Panc1 (cell line): ENCODE data around the gene PSMA5. TPM values are rescaled to one million over a fixed set of nuclear protein-coding genes. Genes with fewer than 3 reads are reported as not detected.

Experiments
- ATAC-seq: fragments of 200-7000 bp; cut with Tn5 transposase; 2 replicates; pipeline ENCODE4 v1.9.1; 2020; ENCODE audit warnings: mild to moderate bottlenecking, moderate library complexity
- BruUV-seq: library from RNA; stranded (reverse); fragments of 400-500 nt; replicated peaks from 2 replicates; lab custom pipeline; 2021; lab: Mats Ljungman, UMichigan
- CTCF ChIA-PET: fragments of 300-600 bp; sonication (Branson Sonifier 250); formaldehyde crosslinking; loops from one replicate; lab custom pipeline; 2022; ENCODE audit warnings: antibody characterized with exemption; lab: Charles Lee
- POLR2A ChIA-PET: fragments of 300-600 bp; sonication (Branson Sonifier 250); formaldehyde crosslinking; loops from one replicate; lab custom pipeline; 2022; ENCODE audit warnings: antibody characterized with exemption; lab: Charles Lee
- DNase-seq: peaks from one replicate; pipeline ENCODE4 v3.0.0-alpha.2; 2010; ENCODE audit warnings: low read depth, low spot score
- H3K27ac ChIP-seq: 2 replicates; pipeline ENCODE4 v1.5.1; 2011; ENCODE audit warnings: mild to moderate bottlenecking, low read length, inconsistent platforms
- H3K27me3 ChIP-seq: fragments of 200-500 bp; sonication (Bioruptor generic); 2 replicates; pipeline ENCODE4 v1.6.0; 2014; ENCODE audit warnings: low read length, inconsistent platforms; ENCODE audit not compliant: control insufficient read depth, insufficient read depth
- H3K36me3 ChIP-seq: fragments of 200-500 bp; sonication (Bioruptor generic); 2 replicates; pipeline ENCODE4 v1.5.1; 2014; ENCODE audit warnings: inconsistent platforms, mild to moderate bottlenecking, low read length, moderate library complexity; ENCODE audit not compliant: control insufficient read depth, insufficient read depth
- H3K4me1 ChIP-seq: 2 replicates; pipeline ENCODE4 v1.5.1; 2011; ENCODE audit warnings: inconsistent platforms, mild to moderate bottlenecking, low read length, moderate library complexity; ENCODE audit not compliant: control insufficient read depth, insufficient read depth
- H3K4me3 ChIP-seq, 2 experiments: 2 replicates each; pipeline ENCODE4 v1.5.1; 2011 to 2012; ENCODE audit warnings: low read depth in 2 of 2, low read length in 2 of 2, mild to moderate bottlenecking in 2 of 2, inconsistent platforms in 1 of 2, moderate library complexity in 1 of 2
- H3K9me3 ChIP-seq: fragments of 200-500 bp; sonication (Bioruptor generic); 2 replicates; pipeline ENCODE4 v1.5.1; 2014; ENCODE audit warnings: low read depth, mild to moderate bottlenecking, inconsistent platforms, low read length, moderate library complexity; ENCODE audit not compliant: control insufficient read depth, insufficient read depth
- CTCF ChIP-seq: fragments of 450-650 bp; IDR thresholded peaks from 2 replicates; pipeline ENCODE4 v1.5.1; 2017; ENCODE audit warnings: mild to moderate bottlenecking
- POLR2AphosphoS5 ChIP-seq: IDR thresholded peaks from 2 replicates; pipeline ENCODE4 v1.6.1; 2012; ENCODE audit warnings: mild to moderate bottlenecking, low read depth, low read length, moderate library complexity
- SIN3A ChIP-seq: IDR thresholded peaks from 2 replicates; pipeline ENCODE4 v1.6.1; 2012; ENCODE audit warnings: low read depth, mild to moderate bottlenecking, low read length, moderate library complexity, borderline replicate concordance; ENCODE audit not compliant: insufficient read depth
- TCF7L2 ChIP-seq: IDR thresholded peaks from 2 replicates; pipeline ENCODE4 v1.6.1; 2011; ENCODE audit warnings: mild to moderate bottlenecking, low read depth, low read length, inconsistent platforms
- in situ Hi-C: cut with HindIII; loops from 2 replicates; pipeline ENCODE4 v1.10.0; 2016; ENCODE audit warnings: low sequenced_read_pairs, low pct_unique_long_range_greater_than_20kb
- intact Hi-C: fragments of 100-400 bp; cut with micrococcal nuclease; formaldehyde crosslinking; loops from one replicate; pipeline ENCODE4 v1.10.0; 2022; ENCODE audit not compliant: unreplicated experiment
- total RNA-seq: library from RNA; stranded (reverse); gene quantifications from one replicate; pipeline ENCODE4 v1.2.1, GENCODE V29; 2021; ENCODE audit not compliant: unreplicated experiment
- TF ChIP-seq, protein P1 (sequence below), 2 experiments: IDR thresholded peaks; 2 replicates each; pipeline ENCODE4 v1.6.1; 2011 to 2012; ENCODE audit warnings: low read depth in 2 of 2, control low read depth in 1 of 2, low read length in 1 of 2, mild to moderate bottlenecking in 1 of 2, moderate library complexity in 1 of 2; ENCODE audit not compliant: insufficient read depth in 1 of 2

The PSMA5 gene
- total RNA-seq, 1 experiment from 2014 or later, result 118 TPM

DNA sequence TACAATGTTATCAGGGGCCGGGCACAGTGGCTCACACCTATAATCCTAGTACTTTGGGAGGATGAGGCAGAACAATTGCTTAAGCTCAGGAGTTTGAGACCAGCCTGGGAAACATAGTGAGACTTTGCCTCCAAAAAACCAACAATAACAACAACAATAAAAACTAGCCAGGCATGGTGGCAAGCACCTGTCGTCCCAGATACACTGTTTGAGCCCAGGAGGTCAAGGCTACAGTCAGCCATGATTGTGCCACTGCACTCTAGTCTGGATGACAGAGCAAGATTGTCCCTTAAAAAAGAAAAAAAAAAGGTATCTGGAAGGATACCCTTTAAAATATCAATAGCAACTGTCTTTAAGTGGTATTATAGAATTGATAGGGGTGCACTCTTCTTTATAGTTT is 44.7 kb downstream of the PSMA5 start:
- Histone ChIP-seq H3K4me1 (no peaks in the 10 kb centered on the region; the same call in 1 of the 2 replicates), H3K27me3 (no peaks in the 10 kb centered on the region), H3K9me3 (no peaks in the 10 kb centered on the region), H3K36me3 (no peaks in the 10 kb centered on the region), H3K4me3 (no peak overlapping the region), H3K27ac (no peak overlapping the region)
- ATAC-seq (no peak), DNase-seq (no peak)
- no TSS peak for BruUV-seq
- intact Hi-C loops, result no loop called here
- in situ Hi-C loops, result no loop called here
- TF ChIP-seq, protein P1, sequence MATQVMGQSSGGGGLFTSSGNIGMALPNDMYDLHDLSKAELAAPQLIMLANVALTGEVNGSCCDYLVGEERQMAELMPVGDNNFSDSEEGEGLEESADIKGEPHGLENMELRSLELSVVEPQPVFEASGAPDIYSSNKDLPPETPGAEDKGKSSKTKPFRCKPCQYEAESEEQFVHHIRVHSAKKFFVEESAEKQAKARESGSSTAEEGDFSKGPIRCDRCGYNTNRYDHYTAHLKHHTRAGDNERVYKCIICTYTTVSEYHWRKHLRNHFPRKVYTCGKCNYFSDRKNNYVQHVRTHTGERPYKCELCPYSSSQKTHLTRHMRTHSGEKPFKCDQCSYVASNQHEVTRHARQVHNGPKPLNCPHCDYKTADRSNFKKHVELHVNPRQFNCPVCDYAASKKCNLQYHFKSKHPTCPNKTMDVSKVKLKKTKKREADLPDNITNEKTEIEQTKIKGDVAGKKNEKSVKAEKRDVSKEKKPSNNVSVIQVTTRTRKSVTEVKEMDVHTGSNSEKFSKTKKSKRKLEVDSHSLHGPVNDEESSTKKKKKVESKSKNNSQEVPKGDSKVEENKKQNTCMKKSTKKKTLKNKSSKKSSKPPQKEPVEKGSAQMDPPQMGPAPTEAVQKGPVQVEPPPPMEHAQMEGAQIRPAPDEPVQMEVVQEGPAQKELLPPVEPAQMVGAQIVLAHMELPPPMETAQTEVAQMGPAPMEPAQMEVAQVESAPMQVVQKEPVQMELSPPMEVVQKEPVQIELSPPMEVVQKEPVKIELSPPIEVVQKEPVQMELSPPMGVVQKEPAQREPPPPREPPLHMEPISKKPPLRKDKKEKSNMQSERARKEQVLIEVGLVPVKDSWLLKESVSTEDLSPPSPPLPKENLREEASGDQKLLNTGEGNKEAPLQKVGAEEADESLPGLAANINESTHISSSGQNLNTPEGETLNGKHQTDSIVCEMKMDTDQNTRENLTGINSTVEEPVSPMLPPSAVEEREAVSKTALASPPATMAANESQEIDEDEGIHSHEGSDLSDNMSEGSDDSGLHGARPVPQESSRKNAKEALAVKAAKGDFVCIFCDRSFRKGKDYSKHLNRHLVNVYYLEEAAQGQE (IDR thresholded peaks at IDR 0.05; ENCODE audit: insufficient read depth in 1 of 2, low read depth in 2 of 2, low read length in 1 of 2), result no peak
- TF ChIP-seq POLR2AphosphoS5, result no peak
- no peak for TF ChIP-seq TCF7L2
- no peak for TF ChIP-seq SIN3A
- POLR2A ChIA-PET, result no interaction called here
- CTCF ChIA-PET, result no interaction called here

DNA sequence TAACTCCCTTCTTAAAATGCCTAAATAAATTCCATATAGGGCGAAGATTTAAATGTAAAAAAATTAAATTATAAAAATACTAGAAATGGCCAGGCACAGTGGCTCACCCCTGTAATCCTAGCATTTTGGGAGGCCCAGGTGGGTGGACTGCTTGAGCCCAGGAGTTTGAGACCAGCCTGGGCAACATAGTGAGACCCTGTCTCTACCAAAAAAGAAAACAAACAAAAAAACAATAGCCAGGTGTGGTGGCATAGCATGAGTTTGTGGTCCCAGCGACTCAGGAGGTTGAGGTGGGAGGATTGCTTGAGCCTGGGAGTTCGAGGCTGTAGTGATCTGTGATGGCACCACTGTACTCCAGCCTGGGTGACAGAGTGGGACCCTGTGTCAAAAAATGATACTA is 46.3 kb downstream of the PSMA5 start:
- Histone ChIP-seq H3K27me3 (no peaks in the 10 kb centered on the region), H3K4me1 (no peaks in the 10 kb centered on the region; the same call in 1 of the 2 replicates), H3K4me3 (no peak overlapping the region), H3K27ac (no peak overlapping the region), H3K9me3 (no peaks in the 10 kb centered on the region), H3K36me3 (no peaks in the 10 kb centered on the region)
- CTCF ChIA-PET, result interaction anchor here (0.6 kb wide), 1 partner anchor 184 kb away, joined by 3 read pairs; no protein-coding TSS in a partner anchor
- no peak for TF ChIP-seq POLR2AphosphoS5
- TF ChIP-seq, protein P1 (IDR thresholded peaks at IDR 0.05; ENCODE audit: insufficient read depth in 1 of 2, low read depth in 2 of 2, low read length in 1 of 2), result no peak
- TF ChIP-seq TCF7L2, result no peak
- TF ChIP-seq SIN3A, result no peak
- TF ChIP-seq CTCF, result no peak
- in situ Hi-C loops, result no loop called here
- DNase-seq (no peak), ATAC-seq (no peak)
- POLR2A ChIA-PET, result no interaction called here
- intact Hi-C loops, result no loop called here
- no TSS peak for BruUV-seq
